ENCODE data around the gene CASQ1.

The CASQ1 gene

DNA sequence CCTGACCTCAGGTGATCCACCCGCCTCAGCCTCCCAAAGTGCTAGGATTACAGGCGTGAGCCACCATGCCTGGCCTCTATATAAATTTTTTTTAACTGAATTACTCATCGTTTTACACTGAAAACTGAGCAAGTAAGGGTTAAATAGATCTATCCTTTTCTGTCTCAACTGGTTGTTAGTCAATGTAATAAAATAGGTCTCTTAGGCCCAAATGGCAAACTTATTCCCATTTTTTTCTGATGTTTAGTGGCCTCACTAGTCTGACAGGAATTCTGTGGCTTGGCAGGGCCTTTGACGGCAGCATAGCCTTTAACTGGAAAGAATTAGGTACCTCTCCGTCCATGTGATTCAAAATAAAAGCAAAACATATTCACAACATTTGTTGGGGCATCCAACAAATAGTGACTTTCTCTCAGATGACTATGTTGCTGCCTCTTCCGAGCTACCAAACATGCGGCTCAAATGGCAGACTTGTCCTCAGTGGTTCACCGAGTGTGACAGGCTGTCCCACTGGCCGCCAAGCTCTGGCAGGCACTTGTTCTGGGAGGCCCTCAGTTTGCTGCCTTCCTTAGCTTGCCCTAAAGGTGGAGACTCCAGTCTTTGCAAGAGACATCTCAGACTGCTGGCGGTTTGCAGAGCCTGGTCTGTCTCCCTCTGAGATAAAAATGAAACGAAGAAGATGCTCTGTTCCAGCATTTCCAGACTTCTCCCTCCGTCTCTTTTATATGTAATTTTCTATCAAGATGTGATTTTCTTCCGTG, 21.6 kb upstream of the CASQ1 start:
- no peak overlapping the region for H3K4me2 ChIP-seq (ENCODE audit: low read depth, low read length, poor library complexity, severe bottlenecking)
- H3K9ac ChIP-seq (ENCODE audit: low read length), result no peak overlapping the region
- H3K9me3 ChIP-seq (ENCODE audit: insufficient read depth, low read length), result no peaks in the 10 kb centered on the region

GRCh38 chr1:160169553-160170399, 20.6 kb upstream of the CASQ1 start:
- no peaks in the 10 kb centered on the region for H3K27me3 ChIP-seq (ENCODE audit: low read length)
- H3F3A ChIP-seq (ENCODE audit: insufficient read depth), result no peaks in the 10 kb centered on the region
- H3K79me2 ChIP-seq (ENCODE audit: insufficient read depth, low read length), result no peaks in the 10 kb centered on the region
- H2AFZ ChIP-seq (ENCODE audit: low read depth, low read length, severe bottlenecking), result no peak overlapping the region
- no peaks in the 10 kb centered on the region for H3K36me3 ChIP-seq (ENCODE audit: low read length)
- TF ChIP-seq, protein P1, sequence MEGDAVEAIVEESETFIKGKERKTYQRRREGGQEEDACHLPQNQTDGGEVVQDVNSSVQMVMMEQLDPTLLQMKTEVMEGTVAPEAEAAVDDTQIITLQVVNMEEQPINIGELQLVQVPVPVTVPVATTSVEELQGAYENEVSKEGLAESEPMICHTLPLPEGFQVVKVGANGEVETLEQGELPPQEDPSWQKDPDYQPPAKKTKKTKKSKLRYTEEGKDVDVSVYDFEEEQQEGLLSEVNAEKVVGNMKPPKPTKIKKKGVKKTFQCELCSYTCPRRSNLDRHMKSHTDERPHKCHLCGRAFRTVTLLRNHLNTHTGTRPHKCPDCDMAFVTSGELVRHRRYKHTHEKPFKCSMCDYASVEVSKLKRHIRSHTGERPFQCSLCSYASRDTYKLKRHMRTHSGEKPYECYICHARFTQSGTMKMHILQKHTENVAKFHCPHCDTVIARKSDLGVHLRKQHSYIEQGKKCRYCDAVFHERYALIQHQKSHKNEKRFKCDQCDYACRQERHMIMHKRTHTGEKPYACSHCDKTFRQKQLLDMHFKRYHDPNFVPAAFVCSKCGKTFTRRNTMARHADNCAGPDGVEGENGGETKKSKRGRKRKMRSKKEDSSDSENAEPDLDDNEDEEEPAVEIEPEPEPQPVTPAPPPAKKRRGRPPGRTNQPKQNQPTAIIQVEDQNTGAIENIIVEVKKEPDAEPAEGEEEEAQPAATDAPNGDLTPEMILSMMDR (IDR thresholded peaks at IDR 0.05; ENCODE audit: insufficient read depth, low read length, poor library complexity, severe bottlenecking), result no peak
- TF ChIP-seq EZH2phosphoT487 (conservative IDR thresholded peaks at IDR 0.05; ENCODE audit: low read length), result no peak
- no peak overlapping the region for H3K27ac ChIP-seq (ENCODE audit: low read depth, low read length)
- no peaks in the 10 kb centered on the region for H3K9me2 ChIP-seq (replicated peaks; ENCODE audit: insufficient read depth, low read length)
- no peak overlapping the region for H3K4me3 ChIP-seq (ENCODE audit: insufficient read depth, low read length, poor library complexity, severe bottlenecking)
- no peaks in the 10 kb centered on the region for H3K9me3 ChIP-seq (ENCODE audit: insufficient read depth, low read length)
- H3K9ac ChIP-seq (ENCODE audit: low read length), result no peak overlapping the region
- H4K20me1 ChIP-seq (ENCODE audit: low read depth, low read length), result no peaks in the 10 kb centered on the region
- no peak overlapping the region for H3K4me2 ChIP-seq (ENCODE audit: low read depth, low read length, poor library complexity, severe bottlenecking)

More for the DNA sequence above, 21.6 kb upstream of the CASQ1 start:
- no peaks in the 10 kb centered on the region for H3K27me3 ChIP-seq (ENCODE audit: low read length)
- H3K4me3 ChIP-seq (ENCODE audit: insufficient read depth, low read length, poor library complexity, severe bottlenecking), result no peak overlapping the region
- no peaks in the 10 kb centered on the region for H3K79me2 ChIP-seq (ENCODE audit: insufficient read depth, low read length)
- no peaks in the 10 kb centered on the region for H3K9me2 ChIP-seq (replicated peaks; ENCODE audit: insufficient read depth, low read length)
- H3F3A ChIP-seq (ENCODE audit: insufficient read depth), result no peaks in the 10 kb centered on the region
- no peaks in the 10 kb centered on the region for H3K36me3 ChIP-seq (ENCODE audit: low read length)
- no peak for TF ChIP-seq EZH2phosphoT487 (conservative IDR thresholded peaks at IDR 0.05; ENCODE audit: low read length)
- no peak overlapping the region for H3K27ac ChIP-seq (ENCODE audit: low read depth, low read length)
- H2AFZ ChIP-seq (ENCODE audit: low read depth, low read length, severe bottlenecking), result no peak overlapping the region
- no peaks in the 10 kb centered on the region for H4K20me1 ChIP-seq (ENCODE audit: low read depth, low read length)

- Histone ChIP-seq H2AFZ (ENCODE audit: low read depth, low read length, severe bottlenecking) (no peak overlapping the region), H3K4me3 (ENCODE audit: insufficient read depth, low read length, poor library complexity, severe bottlenecking) (no peak overlapping the region), H3K9me2 (replicated peaks; ENCODE audit: insufficient read depth, low read length) (no peaks in the 10 kb centered on the region), H3F3A (ENCODE audit: insufficient read depth) (no peaks in the 10 kb centered on the region), H3K27me3 (ENCODE audit: low read length) (no peaks in the 10 kb centered on the region), H4K20me1 (ENCODE audit: low read depth, low read length) (no peaks in the 10 kb centered on the region), H3K9me3 (ENCODE audit: insufficient read depth, low read length) (no peaks in the 10 kb centered on the region), H3K79me2 (ENCODE audit: insufficient read depth, low read length) (no peaks in the 10 kb centered on the region), H3K9ac (ENCODE audit: low read length) (no peak overlapping the region), H3K4me2 (ENCODE audit: low read depth, low read length, poor library complexity, severe bottlenecking) (no peak overlapping the region), H3K36me3 (ENCODE audit: low read length) (no peaks in the 10 kb centered on the region), H3K27ac (ENCODE audit: low read depth, low read length) (no peak overlapping the region)
- TF ChIP-seq EZH2phosphoT487 (conservative IDR thresholded peaks at IDR 0.05; ENCODE audit: low read length), result no peak
- TF ChIP-seq, protein P1 (IDR thresholded peaks at IDR 0.05; ENCODE audit: insufficient read depth, low read length, poor library complexity, severe bottlenecking), result no peak
Observed at GRCh38 chr1:160171354-160171753, 19.0 kb upstream of the CASQ1 start.
